ENCODE measurements around the gene MORN5. TPM values are rescaled to one million over a fixed set of nuclear protein-coding genes. Genes with fewer than 3 reads are reported as not detected.
A peak's percentile ranks its signal among the peaks of the same experiment; 100 is the strongest.

Gene MORN5
- total and polyA plus RNA-seq, 2 donors from 2014 or later = 1.6 to 5.6 TPM

DNA sequence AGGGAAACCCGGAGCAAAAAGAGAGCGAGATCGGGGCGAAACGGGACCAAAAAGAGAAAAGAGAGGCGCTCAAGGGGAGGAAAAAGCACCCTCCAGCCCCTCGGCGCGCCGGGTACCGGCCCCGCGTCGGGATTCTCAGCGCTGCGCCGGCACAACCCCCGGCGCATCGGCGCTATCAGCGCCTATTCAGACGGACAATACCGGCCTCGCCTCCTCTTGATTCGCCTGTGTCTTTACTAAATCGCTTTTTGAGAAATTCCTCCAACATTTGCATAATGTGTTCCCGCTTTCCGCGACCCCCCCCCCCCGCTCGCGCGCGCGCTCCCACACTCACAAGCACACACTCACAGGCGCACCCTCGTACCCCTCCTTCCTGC is 68.5 kb downstream of the MORN5 start:
- H3K36me3 ChIP-seq (ENCODE audit: control insufficient read depth in 2 of 3, insufficient read depth in 3 of 3, low read length in 3 of 3) = no peaks in the 10 kb centered on the region
- no peaks in the 10 kb centered on the region for H3K9me3 ChIP-seq (ENCODE audit: control insufficient read depth in 2 of 3, insufficient read depth in 1 of 3, low read length in 3 of 3)
- H3K4me1 ChIP-seq (ENCODE audit: control insufficient read depth in 2 of 3, insufficient read depth in 2 of 3, low read depth in 1 of 3, low read length in 3 of 3) = peaks cover 0 to 5% (median 0%) of the 10 kb centered on the region in 3 donors
- TF ChIP-seq, protein P1, sequence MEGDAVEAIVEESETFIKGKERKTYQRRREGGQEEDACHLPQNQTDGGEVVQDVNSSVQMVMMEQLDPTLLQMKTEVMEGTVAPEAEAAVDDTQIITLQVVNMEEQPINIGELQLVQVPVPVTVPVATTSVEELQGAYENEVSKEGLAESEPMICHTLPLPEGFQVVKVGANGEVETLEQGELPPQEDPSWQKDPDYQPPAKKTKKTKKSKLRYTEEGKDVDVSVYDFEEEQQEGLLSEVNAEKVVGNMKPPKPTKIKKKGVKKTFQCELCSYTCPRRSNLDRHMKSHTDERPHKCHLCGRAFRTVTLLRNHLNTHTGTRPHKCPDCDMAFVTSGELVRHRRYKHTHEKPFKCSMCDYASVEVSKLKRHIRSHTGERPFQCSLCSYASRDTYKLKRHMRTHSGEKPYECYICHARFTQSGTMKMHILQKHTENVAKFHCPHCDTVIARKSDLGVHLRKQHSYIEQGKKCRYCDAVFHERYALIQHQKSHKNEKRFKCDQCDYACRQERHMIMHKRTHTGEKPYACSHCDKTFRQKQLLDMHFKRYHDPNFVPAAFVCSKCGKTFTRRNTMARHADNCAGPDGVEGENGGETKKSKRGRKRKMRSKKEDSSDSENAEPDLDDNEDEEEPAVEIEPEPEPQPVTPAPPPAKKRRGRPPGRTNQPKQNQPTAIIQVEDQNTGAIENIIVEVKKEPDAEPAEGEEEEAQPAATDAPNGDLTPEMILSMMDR (IDR thresholded peaks at IDR 0.05; ENCODE audit: borderline replicate concordance, extremely low read depth, insufficient read depth) = no peak
- peaks cover 61% of the 10 kb centered on the region for H3K27me3 ChIP-seq (ENCODE audit: control insufficient read depth, insufficient read depth, low read length)
- FAIRE-seq (no peak), DNase-seq (peak in 1 of 5 donors; percentile 30)
- intact Hi-C loops (cut with DNase I) = no loop called here
- peak overlapping the region in 2 of 3 donors; percentile 7 to 37 for H3K4me3 ChIP-seq (ENCODE audit: low read length in 3 of 3)
- H3K27ac ChIP-seq (ENCODE audit: low read depth in 2 of 2, low read length in 2 of 2) = no peak overlapping the region
- no peak overlapping the region for H3K9ac ChIP-seq (ENCODE audit: low read length in 3 of 3)

DNA sequence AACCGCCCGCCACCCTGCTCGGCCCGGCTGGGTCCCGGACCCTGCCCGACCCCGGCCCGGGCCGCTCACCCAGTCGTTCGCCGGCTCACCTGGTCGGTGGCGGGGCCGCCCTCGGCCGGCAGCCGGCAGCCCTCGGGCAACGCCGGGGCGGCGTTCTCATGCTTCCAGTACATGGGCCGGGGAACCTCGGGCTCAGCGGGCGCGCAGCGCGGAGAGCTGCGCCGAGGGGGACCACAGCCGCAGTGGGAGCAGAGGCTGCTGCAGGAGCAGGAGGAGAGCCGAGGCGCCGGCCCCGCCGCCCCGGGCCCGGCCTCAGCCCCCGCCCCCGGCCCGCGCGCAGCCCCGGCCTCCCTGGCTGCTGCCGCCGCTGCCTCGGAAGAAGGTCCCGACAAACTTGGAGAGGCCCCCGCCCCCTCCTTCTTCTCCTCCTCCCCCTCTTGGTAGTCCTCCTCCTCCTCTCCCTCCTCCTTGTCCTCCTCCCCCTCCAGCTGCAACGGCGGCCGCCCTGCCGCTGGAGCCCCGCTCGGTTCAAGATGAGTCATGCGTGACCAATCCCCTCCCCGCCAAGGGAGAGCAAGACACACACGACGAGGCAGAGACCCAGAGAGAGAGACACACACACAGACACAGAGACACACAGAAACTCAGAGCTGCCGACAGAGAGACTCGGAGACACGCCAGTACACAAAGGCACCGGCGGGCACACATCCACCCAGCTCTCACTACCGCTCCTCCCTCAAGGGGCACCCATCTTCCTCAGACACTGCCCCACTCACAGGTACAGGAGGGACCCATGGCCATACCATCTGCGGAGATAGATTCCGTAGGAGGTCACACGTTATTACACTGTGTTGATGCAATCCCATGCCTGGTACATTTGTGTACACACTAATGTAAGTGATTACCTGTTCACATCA is 69.1 kb downstream of the MORN5 start, which contains the start of gene LHX6:
Gene LHX6, minus strand, starts transcription at position 390 of the 917 bp plus-strand sequence. Its CDS starts 217 bp downstream, at position 173.
- intact Hi-C loops (cut with DNase I) = no loop called here
- FAIRE-seq (no peak), DNase-seq (peak; percentile 63 to 87 (median 72))
- TF ChIP-seq, protein P1 (IDR thresholded peaks at IDR 0.05; ENCODE audit: borderline replicate concordance, extremely low read depth, insufficient read depth) = no peak
- H3K9ac ChIP-seq (ENCODE audit: low read length in 3 of 3) = no peak within 1 kb of the TSS
- H3K4me3 ChIP-seq (ENCODE audit: low read length in 3 of 3) = peak within 1 kb of the TSS in 2 of 3 donors; percentile 7 to 37
- H3K9me3 ChIP-seq (ENCODE audit: control insufficient read depth in 2 of 3, insufficient read depth in 1 of 3, low read length in 3 of 3) = no peaks in the 10 kb centered on the region
- H3K27me3 ChIP-seq (ENCODE audit: control insufficient read depth, insufficient read depth, low read length) = peaks cover 60% of the 10 kb centered on the region
- no peak within 1 kb of the TSS for H3K27ac ChIP-seq (ENCODE audit: low read depth in 2 of 2, low read length in 2 of 2)
- peaks cover 0 to 5% (median 0%) of the 10 kb centered on the region in 3 donors for H3K4me1 ChIP-seq (ENCODE audit: control insufficient read depth in 2 of 3, insufficient read depth in 2 of 3, low read depth in 1 of 3, low read length in 3 of 3)
- H3K36me3 ChIP-seq (ENCODE audit: control insufficient read depth in 2 of 3, insufficient read depth in 3 of 3, low read length in 3 of 3) = no peaks in the 10 kb centered on the region

DNA sequence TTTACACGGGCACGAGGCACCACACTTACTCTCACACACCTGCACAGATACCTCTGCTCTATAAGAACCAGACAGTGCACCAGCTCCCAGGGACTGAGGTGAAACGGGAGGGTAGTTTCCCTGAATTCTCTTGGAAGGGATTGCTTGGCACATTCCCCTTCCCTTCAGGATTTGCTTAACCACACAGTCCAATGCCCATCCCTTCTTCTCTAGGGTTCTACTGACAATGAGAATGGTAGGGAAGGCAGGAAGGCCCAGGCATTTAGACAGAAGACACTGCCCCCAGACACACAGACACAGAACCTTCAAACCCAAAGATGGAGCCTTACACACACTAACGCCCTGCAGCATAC is 69.8 kb downstream of the MORN5 start:
- H3K4me3 ChIP-seq (ENCODE audit: low read length in 3 of 3) = no peak overlapping the region
- H3K9me3 ChIP-seq (ENCODE audit: control insufficient read depth in 2 of 3, insufficient read depth in 1 of 3, low read length in 3 of 3) = no peaks in the 10 kb centered on the region
- H3K27ac ChIP-seq (ENCODE audit: low read depth in 2 of 2, low read length in 2 of 2) = no peak overlapping the region
- no peaks in the 10 kb centered on the region for H3K36me3 ChIP-seq (ENCODE audit: control insufficient read depth in 2 of 3, insufficient read depth in 3 of 3, low read length in 3 of 3)
- H3K4me1 ChIP-seq (ENCODE audit: control insufficient read depth in 2 of 3, insufficient read depth in 2 of 3, low read depth in 1 of 3, low read length in 3 of 3) = peaks cover 0 to 5% (median 0%) of the 10 kb centered on the region in 3 donors
- TF ChIP-seq, protein P1 (IDR thresholded peaks at IDR 0.05; ENCODE audit: borderline replicate concordance, extremely low read depth, insufficient read depth) = no peak
- H3K9ac ChIP-seq (ENCODE audit: low read length in 3 of 3) = no peak overlapping the region
- no peak for DNase-seq
- intact Hi-C loops (cut with DNase I) = no loop called here
- no peak for FAIRE-seq
- H3K27me3 ChIP-seq (ENCODE audit: control insufficient read depth, insufficient read depth, low read length) = peaks cover 56% of the 10 kb centered on the region

Measured in kidney (tissue), 14 donors.